ENCODE measurements around the gene MS4A8.
"Not testable (repeated sequence)": the region's sequence is repeated elsewhere in the genome, so short reads cannot be mapped to it uniquely, and the experiment has no call there.

Gene MS4A8

GRCh38 chr11:60725592-60725991, 26.2 kb downstream of the MS4A8 start:
- no peak for DNase-seq (ENCODE audit: low spot score)

- DNase-seq (ENCODE audit: low spot score) = no peak
Measured at GRCh38 chr11:60731586-60731985, 32.2 kb downstream of the MS4A8 start.

- no peak for DNase-seq (ENCODE audit: low spot score)
Measured at GRCh38 chr11:60734279-60734678, 34.9 kb downstream of the MS4A8 start.

- DNase-seq (ENCODE audit: low spot score) = no peak
Measured at GRCh38 chr11:60739114-60739513, 39.7 kb downstream of the MS4A8 start.

GRCh38 chr11:60740573-60740972, 41.2 kb downstream of the MS4A8 start:
- no peak for DNase-seq (ENCODE audit: low spot score)

GRCh38 chr11:60741421-60741820, 42.0 kb downstream of the MS4A8 start:
- DNase-seq (ENCODE audit: low spot score) = no peak

- no peak for DNase-seq (ENCODE audit: low spot score)
Measured at GRCh38 chr11:60743058-60743457, 43.6 kb downstream of the MS4A8 start.

- DNase-seq (ENCODE audit: low spot score) = no peak
Measured at GRCh38 chr11:60744114-60744513, 44.7 kb downstream of the MS4A8 start.

- no peak for DNase-seq (ENCODE audit: low spot score)
Measured at GRCh38 chr11:60747359-60747873, 48.0 kb downstream of the MS4A8 start.

GRCh38 chr11:60748225-60748624, 48.8 kb downstream of the MS4A8 start:
- DNase-seq (ENCODE audit: low spot score) = no peak

- DNase-seq (ENCODE audit: low spot score) = no peak
Measured at GRCh38 chr11:60748821-60749220, 49.4 kb downstream of the MS4A8 start.

- DNase-seq (ENCODE audit: low spot score) = no peak
Measured at GRCh38 chr11:60750911-60751310, 51.5 kb downstream of the MS4A8 start.

GRCh38 chr11:60753309-60753708, 53.9 kb downstream of the MS4A8 start:
- no peak for DNase-seq (ENCODE audit: low spot score)

- no peak for DNase-seq (ENCODE audit: low spot score)
Measured at GRCh38 chr11:60754887-60755286, 55.5 kb downstream of the MS4A8 start.

- DNase-seq (ENCODE audit: low spot score) = peak; percentile 46
Measured at GRCh38 chr11:60756307-60757032, 57.1 kb downstream of the MS4A8 start, which contains the start of gene MS4A15. Gene MS4A15, plus strand, starts transcription at chr11:60756867. Its CDS starts 6,867 bp downstream, at chr11:60763734.

- DNase-seq (ENCODE audit: low spot score) = no peak
Measured at GRCh38 chr11:60757231-60757800, 57.9 kb downstream of the MS4A8 start.

GRCh38 chr11:60758671-60759070, 59.3 kb downstream of the MS4A8 start:
- DNase-seq (ENCODE audit: low spot score) = not testable (repeated sequence)

- DNase-seq (ENCODE audit: low spot score) = not testable (repeated sequence)
Measured at GRCh38 chr11:60759438-60760225, 60.2 kb downstream of the MS4A8 start.

GRCh38 chr11:60761436-60762190, 62.2 kb downstream of the MS4A8 start:
- DNase-seq (ENCODE audit: low spot score) = no peak

- peak; percentile 6 for DNase-seq (ENCODE audit: low spot score)
Measured at GRCh38 chr11:60762851-60763691, 63.7 kb downstream of the MS4A8 start.
